Mesothelial cell of epicardium (in vitro differentiated cells): Measurements from ENCODE around the gene SLC39A3. TPM values are rescaled to one million over a fixed set of nuclear protein-coding genes. Genes with fewer than 3 reads are reported as not detected.

ENCODE experiments used
- DNase-seq, 2 experiments: peaks; one replicate each; pipeline ENCODE4 v3.0.0; 2021; ENCODE audit warnings: low spot score in 2 of 2; ENCODE audit not compliant: unreplicated experiment in 2 of 2
- H3K27ac Mint-ChIP-seq: 2 replicates; pipeline ENCODE4 v1.8.0; 2021; ENCODE audit warnings: mixed read lengths
- H3K27me3 Mint-ChIP-seq: 2 replicates; pipeline ENCODE4 v1.8.0; 2021; ENCODE audit warnings: low read depth, mixed read lengths
- H3K36me3 Mint-ChIP-seq: 2 replicates; pipeline ENCODE4 v1.8.0; 2021; ENCODE audit warnings: mixed read lengths
- H3K4me1 Mint-ChIP-seq: 2 replicates; pipeline ENCODE4 v1.8.0; 2021; ENCODE audit warnings: mixed read lengths
- H3K4me3 Mint-ChIP-seq: 2 replicates; pipeline ENCODE4 v1.8.0; 2021; ENCODE audit warnings: mild to moderate bottlenecking, moderate library complexity, mixed read lengths
- H3K9me3 Mint-ChIP-seq: 2 replicates; pipeline ENCODE4 v1.8.0; 2021; ENCODE audit warnings: mixed read lengths
- total RNA-seq: library from RNA; stranded (reverse); gene quantifications from 3 replicates; pipeline ENCODE4 v1.2.1, GENCODE V29; 2021
- TF ChIP-seq, protein P1 (sequence below): fragments of 200-600 bp; sonication (generic); IDR thresholded peaks from one replicate; pipeline ENCODE4 v1.5.0; 2021; ENCODE audit warnings: antibody characterized with exemption; ENCODE audit not compliant: unreplicated experiment

Gene SLC39A3
- total RNA-seq, 1 donor from 2014 or later: 28.8 TPM

DNA sequence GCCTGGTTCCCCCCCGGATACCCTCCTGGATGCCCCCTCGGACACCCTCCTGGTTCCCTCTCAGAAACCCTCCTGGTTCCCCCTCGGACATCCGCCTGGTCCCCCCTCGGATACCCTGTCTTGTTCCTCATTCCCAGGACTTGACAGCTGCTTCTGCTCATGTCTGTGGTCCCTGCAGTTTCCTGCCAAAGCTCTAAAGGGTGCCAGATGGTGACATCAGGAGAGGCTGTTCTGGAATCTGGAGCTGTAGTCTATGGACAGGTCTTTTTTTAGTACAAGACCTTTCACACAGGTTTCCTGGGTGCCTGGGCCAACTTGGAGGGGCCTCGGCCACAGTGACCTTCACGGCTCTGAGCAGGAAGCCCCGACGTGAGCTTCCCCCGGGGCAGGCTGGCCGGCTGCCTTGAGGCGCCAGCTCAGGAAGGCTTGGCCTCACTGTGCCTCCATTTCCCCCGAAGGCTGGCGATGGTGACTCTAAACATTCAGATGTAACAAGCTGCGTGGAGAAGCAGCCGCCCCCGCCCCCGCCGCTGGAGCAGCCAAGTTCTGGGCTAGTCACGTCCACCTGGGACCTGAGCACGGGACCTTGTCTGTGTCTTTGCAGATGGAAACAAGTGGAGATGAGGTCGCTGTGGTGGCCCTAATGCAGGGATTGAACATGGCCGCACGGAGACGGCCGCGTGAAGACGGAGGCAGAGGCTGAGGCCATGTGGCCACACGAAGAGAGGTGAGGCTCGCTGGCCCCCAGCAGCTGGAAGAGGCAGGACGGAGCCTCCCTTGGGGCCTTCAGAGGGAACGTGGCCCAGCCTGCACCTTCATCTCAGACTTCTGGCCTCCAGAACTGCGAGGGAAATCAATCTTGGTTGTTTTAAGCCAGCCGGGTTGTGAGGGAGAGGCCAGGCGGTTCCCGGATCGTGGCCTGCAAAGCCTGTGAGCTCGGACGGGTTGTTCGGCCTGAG lies 30.5 kb upstream of the SLC39A3 start:
- no peak for DNase-seq
- TF ChIP-seq, protein P1, sequence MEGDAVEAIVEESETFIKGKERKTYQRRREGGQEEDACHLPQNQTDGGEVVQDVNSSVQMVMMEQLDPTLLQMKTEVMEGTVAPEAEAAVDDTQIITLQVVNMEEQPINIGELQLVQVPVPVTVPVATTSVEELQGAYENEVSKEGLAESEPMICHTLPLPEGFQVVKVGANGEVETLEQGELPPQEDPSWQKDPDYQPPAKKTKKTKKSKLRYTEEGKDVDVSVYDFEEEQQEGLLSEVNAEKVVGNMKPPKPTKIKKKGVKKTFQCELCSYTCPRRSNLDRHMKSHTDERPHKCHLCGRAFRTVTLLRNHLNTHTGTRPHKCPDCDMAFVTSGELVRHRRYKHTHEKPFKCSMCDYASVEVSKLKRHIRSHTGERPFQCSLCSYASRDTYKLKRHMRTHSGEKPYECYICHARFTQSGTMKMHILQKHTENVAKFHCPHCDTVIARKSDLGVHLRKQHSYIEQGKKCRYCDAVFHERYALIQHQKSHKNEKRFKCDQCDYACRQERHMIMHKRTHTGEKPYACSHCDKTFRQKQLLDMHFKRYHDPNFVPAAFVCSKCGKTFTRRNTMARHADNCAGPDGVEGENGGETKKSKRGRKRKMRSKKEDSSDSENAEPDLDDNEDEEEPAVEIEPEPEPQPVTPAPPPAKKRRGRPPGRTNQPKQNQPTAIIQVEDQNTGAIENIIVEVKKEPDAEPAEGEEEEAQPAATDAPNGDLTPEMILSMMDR: no peak
- Mint-ChIP-seq H3K4me1 (no peaks in the 10 kb centered on the region), H3K27me3 (no peaks in the 10 kb centered on the region), H3K36me3 (peaks cover 6% of the 10 kb centered on the region), H3K4me3 (no peak overlapping the region), H3K9me3 (no peaks in the 10 kb centered on the region), H3K27ac (peak overlapping the region; percentile 21)

DNA sequence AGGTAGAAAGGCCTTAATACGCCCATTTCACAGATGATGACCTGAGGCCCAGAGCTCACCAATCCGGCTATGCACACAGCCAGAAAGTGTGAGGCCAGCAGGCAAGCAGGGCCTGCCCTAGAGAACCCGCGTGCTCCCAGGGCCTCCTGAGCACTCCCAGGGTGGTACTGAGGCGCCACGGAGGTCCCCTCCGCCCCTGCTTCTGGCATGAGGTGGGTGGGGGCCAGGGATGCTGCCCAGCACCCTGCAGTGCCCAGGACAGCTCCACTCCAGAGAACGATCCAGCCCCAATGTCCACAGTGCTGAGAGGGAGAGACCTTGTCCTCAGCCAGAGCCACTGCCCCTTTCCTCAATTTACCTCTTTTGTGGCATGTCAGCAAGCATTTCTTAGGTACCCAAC lies 29.4 kb upstream of the SLC39A3 start:
- no peaks in the 10 kb centered on the region for H3K27me3 Mint-ChIP-seq
- H3K36me3 Mint-ChIP-seq: peaks cover 2% of the 10 kb centered on the region
- no peak for DNase-seq
- H3K9me3 Mint-ChIP-seq: no peaks in the 10 kb centered on the region
- no peaks in the 10 kb centered on the region for H3K4me1 Mint-ChIP-seq
- H3K4me3 Mint-ChIP-seq: no peak overlapping the region
- TF ChIP-seq, protein P1: no peak
- no peak overlapping the region for H3K27ac Mint-ChIP-seq

DNA sequence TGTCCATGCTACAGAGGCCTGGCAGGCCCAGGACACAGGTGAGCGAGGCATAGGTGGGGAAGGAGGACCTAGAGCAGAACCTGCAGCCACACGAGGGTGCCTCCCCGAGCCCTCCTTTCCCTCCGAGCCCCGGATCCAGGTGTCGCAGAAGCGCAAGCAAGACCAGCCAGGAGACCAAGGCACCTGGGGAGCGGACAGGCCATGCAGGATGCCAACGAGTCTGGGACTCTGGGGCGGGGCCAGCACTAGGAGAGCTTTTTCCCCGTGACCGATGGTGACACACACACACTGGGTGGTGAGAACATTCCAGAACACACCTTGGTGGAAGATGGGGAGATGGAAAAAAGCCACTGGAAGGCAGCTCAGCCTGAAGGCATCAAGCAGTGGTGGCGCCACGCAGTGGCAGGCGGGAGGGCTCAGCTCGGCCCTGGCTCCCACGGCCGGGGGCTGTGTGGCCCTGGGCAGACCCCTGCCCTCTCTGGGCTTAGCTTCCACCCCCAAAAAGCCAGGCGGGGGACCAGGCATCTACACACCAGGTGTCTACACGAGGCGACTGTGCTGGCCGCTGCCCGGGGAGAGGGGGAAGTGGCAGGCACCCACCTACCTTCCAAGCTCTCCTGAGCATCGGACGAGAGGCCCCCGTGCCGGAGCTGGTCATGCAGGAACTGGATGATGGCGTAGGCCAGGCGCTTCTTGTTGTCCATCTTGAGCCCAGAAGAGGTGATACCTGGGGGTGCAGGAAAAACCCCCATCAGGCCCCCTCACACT lies 28.7 kb upstream of the SLC39A3 start:
- Mint-ChIP-seq H3K4me1 (no peaks in the 10 kb centered on the region), H3K9me3 (no peaks in the 10 kb centered on the region), H3K27ac (no peak overlapping the region), H3K36me3 (peaks cover 2% of the 10 kb centered on the region), H3K27me3 (no peaks in the 10 kb centered on the region), H3K4me3 (no peak overlapping the region)
- TF ChIP-seq, protein P1: no peak
- DNase-seq: no peak

DNA sequence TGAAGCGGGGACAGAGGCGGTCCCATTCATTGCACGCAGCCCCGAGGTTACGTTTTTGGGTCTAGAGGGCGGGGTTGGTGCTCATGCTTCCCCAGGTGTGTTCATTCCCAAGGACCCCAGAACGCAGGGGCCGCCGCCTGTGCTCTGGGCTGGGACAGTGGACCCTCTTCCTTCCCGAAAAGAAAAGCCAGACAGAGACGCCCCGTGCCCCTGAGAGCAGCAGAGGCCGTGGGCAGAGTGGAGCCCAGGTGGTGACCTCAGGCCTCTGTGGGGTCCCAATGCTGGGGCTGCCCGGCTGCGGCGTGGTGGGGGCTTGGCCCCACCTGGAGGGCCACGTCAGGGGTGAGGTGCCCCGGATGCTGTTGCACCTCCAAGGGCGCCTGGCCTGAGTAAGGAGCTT lies 27.9 kb upstream of the SLC39A3 start:
- Mint-ChIP-seq H3K9me3 (no peaks in the 10 kb centered on the region), H3K4me1 (no peaks in the 10 kb centered on the region), H3K27me3 (no peaks in the 10 kb centered on the region), H3K4me3 (no peak overlapping the region), H3K36me3 (peaks cover 5% of the 10 kb centered on the region), H3K27ac (no peak overlapping the region)
- DNase-seq: no peak
- TF ChIP-seq, protein P1: no peak

DNA sequence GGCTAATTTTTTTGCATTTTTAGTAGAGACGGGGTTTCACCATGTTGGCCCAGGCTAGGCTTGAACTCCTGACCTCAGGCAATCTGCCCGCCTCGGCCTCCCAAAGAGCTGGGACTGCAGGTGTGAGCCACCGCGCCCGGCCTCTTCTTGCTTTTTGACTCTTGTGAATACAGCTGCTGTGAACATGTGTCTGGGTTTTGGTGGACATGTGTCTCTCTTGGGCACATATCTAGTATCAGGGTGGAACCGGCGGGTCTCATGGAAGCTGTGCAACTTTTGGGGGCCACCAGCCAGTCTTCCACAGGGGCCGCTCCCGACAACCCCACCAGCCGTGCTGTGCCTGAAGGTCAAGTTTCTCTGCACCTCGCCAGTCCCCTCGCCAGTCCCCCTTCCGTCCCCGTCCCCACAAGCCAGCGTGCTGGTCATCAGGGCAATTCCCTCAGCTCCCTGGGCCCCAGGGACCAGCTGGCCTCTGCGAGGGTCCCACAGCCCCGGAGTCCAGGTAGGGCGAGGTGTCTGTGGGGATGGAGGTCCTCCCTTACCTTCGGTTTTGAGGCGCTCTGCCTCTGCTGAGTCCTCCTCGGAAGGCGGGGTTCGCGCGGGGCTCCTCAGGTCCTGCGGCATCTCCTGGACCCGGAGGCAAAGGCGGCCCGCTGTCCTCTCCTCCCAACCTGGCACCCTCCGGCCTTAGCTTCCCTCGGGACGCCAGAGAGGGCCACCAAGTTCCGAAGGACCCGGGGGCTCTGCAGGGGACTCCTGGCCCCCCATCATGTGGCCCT lies 27.0 kb upstream of the SLC39A3 start:
- Mint-ChIP-seq H3K27me3 (no peaks in the 10 kb centered on the region), H3K9me3 (no peaks in the 10 kb centered on the region), H3K36me3 (peaks cover 3% of the 10 kb centered on the region), H3K27ac (no peak overlapping the region), H3K4me3 (no peak overlapping the region), H3K4me1 (no peaks in the 10 kb centered on the region)
- no peak for DNase-seq
- TF ChIP-seq, protein P1: no peak
